ENCODE measurements around the gene AGBL4.

- no peak for TF ChIP-seq CTCF (IDR thresholded peaks at IDR 0.05 in 8 of 11, conservative IDR thresholded peaks at IDR 0.05 in 3 of 11)
- no peak for TF ChIP-seq POLR2AphosphoS5 (IDR thresholded peaks at IDR 0.05)
- TF ChIP-seq POLR2A (IDR thresholded peaks at IDR 0.05): no peak
Measured at GRCh38 chr1:48684381-48684780, 1339.4 kb downstream of the AGBL4 start.
